GM12872 (cell line): ENCODE results near the gene HSD17B7.

Source experiments
- TF ChIP-seq, protein P1 (sequence below): IDR thresholded peaks from 3 replicates; pipeline ENCODE4 v1.5.1; 2011; ENCODE audit warnings: low read depth, mild to moderate bottlenecking, low read length, moderate library complexity; ENCODE audit not compliant: insufficient read depth

The HSD17B7 gene

DNA sequence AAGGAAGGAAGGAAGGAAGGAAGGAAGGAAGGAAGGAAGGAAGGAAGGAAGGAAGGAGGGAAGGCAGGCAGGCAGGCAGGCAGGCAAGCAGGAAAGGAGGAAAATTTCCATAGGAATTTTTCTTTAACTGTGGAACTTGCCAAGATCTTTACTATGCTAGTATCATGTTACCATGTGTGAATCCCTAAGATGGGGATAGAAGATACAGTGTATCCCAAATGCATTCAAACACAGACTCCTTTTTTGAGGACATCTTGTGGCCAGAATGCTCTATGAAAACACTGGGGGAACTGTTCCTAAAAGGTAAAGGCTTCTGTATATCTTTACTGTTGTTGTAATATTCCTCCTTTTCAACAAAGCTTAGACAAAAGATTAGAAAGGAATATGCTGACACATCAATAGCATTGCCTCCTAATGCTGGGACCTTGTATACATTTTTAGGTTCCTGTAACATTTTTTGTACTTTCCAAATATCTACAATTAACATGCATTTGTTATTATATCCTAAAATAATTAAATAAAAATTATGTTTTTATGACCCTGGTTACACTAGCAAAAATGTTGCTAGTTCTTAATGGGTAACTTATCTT, 49.8 kb downstream of the HSD17B7 start:
- TF ChIP-seq, protein P1, sequence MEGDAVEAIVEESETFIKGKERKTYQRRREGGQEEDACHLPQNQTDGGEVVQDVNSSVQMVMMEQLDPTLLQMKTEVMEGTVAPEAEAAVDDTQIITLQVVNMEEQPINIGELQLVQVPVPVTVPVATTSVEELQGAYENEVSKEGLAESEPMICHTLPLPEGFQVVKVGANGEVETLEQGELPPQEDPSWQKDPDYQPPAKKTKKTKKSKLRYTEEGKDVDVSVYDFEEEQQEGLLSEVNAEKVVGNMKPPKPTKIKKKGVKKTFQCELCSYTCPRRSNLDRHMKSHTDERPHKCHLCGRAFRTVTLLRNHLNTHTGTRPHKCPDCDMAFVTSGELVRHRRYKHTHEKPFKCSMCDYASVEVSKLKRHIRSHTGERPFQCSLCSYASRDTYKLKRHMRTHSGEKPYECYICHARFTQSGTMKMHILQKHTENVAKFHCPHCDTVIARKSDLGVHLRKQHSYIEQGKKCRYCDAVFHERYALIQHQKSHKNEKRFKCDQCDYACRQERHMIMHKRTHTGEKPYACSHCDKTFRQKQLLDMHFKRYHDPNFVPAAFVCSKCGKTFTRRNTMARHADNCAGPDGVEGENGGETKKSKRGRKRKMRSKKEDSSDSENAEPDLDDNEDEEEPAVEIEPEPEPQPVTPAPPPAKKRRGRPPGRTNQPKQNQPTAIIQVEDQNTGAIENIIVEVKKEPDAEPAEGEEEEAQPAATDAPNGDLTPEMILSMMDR: no peak

DNA sequence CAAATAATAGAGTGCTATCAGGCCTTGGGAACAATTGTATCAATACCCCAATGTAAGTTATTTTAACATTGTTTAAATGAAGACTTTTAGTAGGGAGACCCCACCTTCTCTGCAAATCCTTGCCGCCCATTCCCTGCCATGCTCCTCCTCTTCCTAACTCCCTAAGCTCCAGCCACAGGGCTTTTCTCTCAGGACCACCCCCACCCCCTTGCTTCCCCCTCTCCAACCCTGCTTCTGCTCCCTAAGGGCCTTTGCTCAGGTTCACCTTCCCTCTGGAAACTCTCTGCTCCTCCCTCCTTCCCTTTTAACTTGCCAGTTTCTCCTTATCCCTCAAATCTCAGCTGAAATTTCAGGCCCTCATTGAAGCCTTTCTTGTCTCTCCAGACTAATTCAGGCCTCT, 53.7 kb downstream of the HSD17B7 start:
- TF ChIP-seq, protein P1: no peak

DNA sequence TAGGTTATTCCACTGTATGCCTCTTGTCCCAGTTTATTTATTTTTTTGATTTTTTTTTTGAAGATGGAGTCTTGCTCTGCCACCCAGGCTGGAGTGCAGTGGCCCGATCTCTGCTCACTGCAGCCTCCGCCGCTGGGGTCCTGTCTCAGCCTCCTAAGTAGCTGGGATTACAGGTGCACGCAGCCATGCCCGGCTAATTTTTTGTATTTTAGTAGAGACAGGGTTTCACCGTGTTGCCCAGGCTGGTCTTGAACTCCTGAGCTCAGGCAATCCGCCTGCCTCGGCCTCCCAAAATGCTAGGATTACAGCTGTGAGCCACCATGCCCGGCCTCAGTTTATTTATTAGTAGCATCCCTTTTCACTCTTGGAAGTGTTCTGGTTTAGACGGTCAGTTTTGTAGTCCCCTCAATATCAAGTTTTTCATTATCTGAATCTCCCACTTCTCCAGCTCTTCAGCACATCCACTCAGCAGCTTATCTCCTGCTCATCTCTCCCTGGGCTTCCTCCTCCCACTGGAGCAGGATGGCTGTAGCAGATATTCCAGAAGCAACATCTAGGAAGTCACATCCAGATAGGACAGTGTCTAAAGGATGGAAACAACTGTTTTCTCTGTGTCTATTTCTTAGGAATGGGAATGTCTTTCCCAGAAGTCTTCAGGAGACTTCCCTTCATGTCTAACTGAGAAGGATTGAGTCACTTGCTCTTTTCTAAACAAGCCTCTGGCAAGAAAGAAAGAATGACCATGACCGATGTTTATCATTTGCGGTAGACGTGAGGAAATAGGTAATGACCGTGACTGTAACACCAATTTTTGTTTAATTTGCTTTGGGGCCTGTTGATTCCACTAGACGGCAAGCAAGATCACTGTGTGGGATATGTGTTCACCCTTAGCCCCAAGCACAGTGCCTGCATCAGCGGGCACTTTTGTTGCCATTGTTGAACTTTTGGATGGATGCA, 56.0 kb downstream of the HSD17B7 start:
- TF ChIP-seq, protein P1: no peak

DNA sequence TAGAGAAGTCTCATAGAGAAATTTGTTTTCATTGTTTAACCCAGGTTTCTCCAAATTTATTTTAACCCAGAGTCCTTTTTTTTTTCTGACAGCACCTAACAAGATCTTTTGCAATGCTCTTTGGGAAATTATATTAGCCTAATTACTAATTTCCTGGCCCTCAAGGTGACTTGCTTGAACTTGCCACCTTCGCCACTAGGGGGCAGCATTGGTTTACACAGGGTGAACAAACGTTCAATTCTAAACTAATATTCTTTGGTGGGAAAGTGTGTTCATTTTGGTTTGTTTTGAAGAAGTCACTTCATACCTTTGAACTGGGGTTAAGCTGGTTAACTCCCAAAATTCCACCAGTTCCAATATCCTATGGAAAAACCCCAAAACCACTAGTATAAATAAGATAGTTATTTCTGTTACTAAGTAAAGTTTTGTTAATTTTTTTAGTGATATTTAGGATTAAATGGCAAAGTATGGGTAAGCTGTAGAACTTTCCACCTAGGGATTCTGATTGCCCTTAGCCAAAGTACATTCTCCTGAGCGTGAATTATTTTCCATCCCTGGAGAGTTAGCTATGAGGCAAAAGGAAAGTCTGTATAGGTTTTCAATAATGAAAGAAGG, 57.4 kb downstream of the HSD17B7 start:
- TF ChIP-seq, protein P1: peak; percentile 84

DNA sequence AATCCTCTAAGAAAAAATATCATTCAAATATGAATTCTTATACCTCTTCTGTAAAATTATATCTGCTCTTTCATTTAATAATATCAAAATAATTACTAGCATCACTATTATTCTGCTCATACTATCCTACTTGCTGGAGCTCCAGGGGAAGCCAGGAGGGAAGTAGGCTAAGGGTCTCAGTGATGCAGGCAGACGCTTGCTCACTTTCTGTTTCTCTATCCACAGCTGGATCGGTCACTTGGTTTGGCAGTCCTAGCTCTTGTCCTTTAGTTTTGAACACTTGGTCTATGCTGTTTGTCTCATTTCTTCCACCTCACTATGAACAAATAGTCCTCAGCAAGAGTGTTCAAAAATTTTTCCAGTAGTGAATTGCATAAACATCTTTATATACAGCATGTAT, 59.2 kb downstream of the HSD17B7 start:
- TF ChIP-seq, protein P1: no peak

DNA sequence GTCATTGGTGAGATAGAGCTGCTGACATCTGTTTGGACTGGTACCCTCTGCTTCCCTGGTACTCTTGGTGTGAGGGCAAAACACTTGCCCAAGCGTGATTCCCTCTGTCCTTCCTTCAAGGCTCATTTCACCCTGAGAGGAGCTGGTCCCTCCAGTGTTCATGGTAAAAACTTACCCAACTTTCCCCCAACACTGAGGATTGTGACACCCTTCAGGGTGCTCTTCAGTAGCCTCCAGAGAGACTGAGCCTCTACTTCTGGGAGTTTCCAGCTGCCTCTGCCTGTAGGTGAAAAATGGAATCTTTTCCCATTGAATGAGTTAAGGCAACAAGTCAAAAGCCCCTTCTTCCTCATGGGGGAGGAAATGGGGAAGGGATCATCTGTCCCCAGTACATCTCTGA, 60.8 kb downstream of the HSD17B7 start:
- TF ChIP-seq, protein P1: no peak

DNA sequence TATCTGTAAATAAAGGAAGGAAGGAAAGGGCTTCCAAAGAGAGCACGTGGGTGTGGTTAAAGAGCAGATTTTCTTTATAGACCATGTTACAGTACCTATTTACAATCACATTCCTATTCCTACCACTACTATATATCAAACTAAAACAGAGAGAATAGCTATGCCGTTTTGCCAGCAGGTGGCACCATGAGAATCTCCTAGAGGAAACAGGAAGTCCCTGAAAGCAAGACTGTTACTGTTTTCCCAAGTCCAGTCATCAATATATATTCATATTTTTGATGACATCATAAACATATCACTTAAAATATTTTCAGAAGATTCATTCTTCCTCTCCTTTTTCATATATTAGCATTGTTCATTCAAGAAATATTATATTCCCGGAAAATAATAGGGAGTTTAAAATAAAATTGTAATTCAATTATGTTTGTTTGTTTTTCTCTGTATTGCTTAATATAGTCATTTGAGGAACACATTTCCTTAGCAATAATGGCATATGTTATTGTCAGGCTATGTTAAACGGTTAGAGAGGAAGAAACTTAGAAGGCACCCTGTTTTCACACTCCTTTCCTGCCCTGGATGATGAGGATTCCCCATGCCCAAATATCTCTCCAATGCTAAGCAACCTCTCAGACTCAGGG, 63.9 kb downstream of the HSD17B7 start:
- TF ChIP-seq, protein P1: peak; percentile 73
